Measurements from ENCODE around the gene NDUFAF2.

DNA sequence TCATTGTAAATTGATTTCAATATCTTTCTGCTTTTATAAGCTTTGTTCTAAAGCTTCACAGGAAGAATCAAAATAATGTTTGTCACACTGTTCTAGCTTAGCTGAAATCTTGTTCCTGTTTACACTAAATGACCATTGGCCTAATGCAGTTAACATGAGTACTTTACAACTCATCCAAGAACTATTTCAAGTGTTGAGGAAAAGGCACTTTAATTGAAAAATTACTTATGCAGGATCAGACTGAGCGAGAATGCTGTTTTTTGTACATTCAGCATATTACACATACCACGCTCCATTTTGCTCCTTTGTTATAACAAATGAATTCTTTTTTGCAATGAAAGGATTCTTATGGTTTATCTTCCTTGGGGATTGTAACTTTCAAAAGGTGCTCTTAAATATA lies 239.7 kb downstream of the NDUFAF2 start:
- no peak for TF ChIP-seq POLR2A (IDR thresholded peaks at IDR 0.05)
- TF ChIP-seq, protein P1, sequence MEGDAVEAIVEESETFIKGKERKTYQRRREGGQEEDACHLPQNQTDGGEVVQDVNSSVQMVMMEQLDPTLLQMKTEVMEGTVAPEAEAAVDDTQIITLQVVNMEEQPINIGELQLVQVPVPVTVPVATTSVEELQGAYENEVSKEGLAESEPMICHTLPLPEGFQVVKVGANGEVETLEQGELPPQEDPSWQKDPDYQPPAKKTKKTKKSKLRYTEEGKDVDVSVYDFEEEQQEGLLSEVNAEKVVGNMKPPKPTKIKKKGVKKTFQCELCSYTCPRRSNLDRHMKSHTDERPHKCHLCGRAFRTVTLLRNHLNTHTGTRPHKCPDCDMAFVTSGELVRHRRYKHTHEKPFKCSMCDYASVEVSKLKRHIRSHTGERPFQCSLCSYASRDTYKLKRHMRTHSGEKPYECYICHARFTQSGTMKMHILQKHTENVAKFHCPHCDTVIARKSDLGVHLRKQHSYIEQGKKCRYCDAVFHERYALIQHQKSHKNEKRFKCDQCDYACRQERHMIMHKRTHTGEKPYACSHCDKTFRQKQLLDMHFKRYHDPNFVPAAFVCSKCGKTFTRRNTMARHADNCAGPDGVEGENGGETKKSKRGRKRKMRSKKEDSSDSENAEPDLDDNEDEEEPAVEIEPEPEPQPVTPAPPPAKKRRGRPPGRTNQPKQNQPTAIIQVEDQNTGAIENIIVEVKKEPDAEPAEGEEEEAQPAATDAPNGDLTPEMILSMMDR (IDR thresholded peaks at IDR 0.05) = no peak

Data from esophagus squamous epithelium (tissue), 4 donors.